Measurements from ENCODE around the gene CD22.

- no peak for TF ChIP-seq CTCF (conservative IDR thresholded peaks at IDR 0.05)
- TF ChIP-seq ZFX (IDR thresholded peaks at IDR 0.05) = no peak
Observed at GRCh38 chr19:35317464-35318043, 11.4 kb upstream of the CD22 start.

Measured in C4-2B (cell line).